ENCODE results near the gene CARD19.

DNA sequence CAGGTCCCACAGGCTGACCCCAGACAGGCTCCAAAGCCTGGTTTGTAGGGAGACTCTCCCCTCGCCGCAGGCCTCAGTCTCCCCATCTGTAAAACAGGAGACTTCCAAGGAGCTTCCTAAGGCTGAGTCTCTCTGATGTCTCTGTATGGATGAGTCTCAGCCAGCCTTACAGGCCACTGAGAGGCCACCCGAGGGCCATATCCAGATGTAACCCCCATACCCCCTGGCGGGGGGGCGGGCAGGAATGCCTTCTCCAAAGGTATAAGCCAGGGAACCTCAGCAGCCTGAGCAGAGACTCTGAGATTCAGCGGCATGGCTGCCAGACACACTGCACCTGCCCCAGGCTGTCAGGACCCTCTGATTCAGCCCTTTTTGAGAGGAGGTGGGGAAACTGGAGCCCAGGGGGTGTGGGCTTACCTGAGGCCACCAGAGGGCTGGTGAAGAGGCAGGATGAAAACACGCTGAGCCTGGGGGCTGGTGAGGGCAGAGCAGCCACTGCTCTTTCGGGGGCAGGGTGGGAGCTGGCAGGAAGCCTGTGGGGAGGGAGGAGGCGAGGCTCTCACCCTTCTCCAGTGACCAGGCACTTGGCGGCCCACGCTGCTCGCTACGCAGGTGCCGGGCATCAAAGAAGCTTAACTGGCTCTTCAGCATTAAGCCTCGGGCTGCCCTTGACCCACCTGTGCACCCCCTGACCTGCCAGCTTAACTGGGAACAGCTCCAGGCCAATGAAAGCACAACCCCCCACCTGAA is 43.1 kb upstream of the CARD19 start:
- TF ChIP-seq ZBTB1 (tag by site-specific recombination; IDR thresholded peaks at IDR 0.05) (no peak), CTCF (tag by site-specific recombination; IDR thresholded peaks at IDR 0.05) (no peak), ZNF518A (tag by site-specific recombination; conservative IDR thresholded peaks at IDR 0.05; ENCODE audit: low read depth) (no peak), ZNF692 (tag by site-specific recombination; IDR thresholded peaks at IDR 0.05) (no peak), REST (tag by site-specific recombination; IDR thresholded peaks at IDR 0.05) (no peak), ZNF792 (tag by site-specific recombination; IDR thresholded peaks at IDR 0.05) (no peak), TCF7L2 (IDR thresholded peaks at IDR 0.05; ENCODE audit: borderline replicate concordance, low read depth, low read length) (no peak), ZNF645 (tag by site-specific recombination; IDR thresholded peaks at IDR 0.05) (no peak), ZFP69B (tag by site-specific recombination; IDR thresholded peaks at IDR 0.05) (no peak), PRDM1 (tag by site-specific recombination; IDR thresholded peaks at IDR 0.05) (no peak), ZBTB17 (tag by site-specific recombination; IDR thresholded peaks at IDR 0.05) (no peak), EGR2 (tag by site-specific recombination; IDR thresholded peaks at IDR 0.05; ENCODE audit: low read depth) (no peak), ZNF654 (tag by site-specific recombination; IDR thresholded peaks at IDR 0.05; ENCODE audit: low read depth) (no peak)

Data from HEK293 (cell line).